Prostate gland (tissue), 2 donors: ENCODE measurements around the gene RASGRP1.

Source experiments
- CTCF ChIP-seq, 4 experiments: fragments of 200-600 bp in 2 of 4; fragments of 450-650 bp in 2 of 4; sonication (generic) in 2 of 4; IDR thresholded peaks; 1 replicate in 3 of 4; 2 replicates in 1 of 4; pipeline ENCODE4 v1.5.1; 2016 to 2019; ENCODE audit warnings: antibody characterized with exemption in 4 of 4, mild to moderate bottlenecking in 2 of 4, moderate library complexity in 2 of 4
- POLR2A ChIP-seq: fragments of 450-650 bp; IDR thresholded peaks from one replicate; pipeline ENCODE4 v1.6.1; 2016; ENCODE audit warnings: antibody characterized with exemption, mild to moderate bottlenecking
- POLR2AphosphoS5 ChIP-seq: sonication (generic); formaldehyde crosslinking; IDR thresholded peaks from one replicate; pipeline ENCODE4 v1.6.1; 2017; ENCODE audit warnings: antibody characterized with exemption

DNA sequence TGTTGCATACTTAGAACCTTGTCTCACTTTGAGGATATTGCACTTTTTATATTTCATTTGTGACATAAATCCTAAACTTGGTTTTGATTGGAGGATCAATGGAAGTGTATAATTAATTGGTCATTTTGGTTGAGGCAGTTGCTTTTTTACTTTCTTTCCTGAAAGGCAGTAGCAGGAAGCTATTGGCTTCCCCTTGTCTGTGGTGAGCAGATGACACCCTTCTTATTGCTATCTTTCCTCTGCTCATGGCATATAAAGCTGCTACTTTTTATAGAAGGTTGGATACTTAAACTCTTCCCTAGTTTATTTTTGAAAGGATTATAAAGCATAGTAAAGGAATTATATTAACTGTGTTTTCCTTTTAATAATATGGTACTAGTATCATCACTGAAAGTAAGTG lies 82.0 kb downstream of the RASGRP1 start:
- TF ChIP-seq CTCF (IDR thresholded peaks at IDR 0.05) (no peak), POLR2AphosphoS5 (no peak), POLR2A (no peak)
